ENCODE data around the gene ESRRA. TPM values are rescaled to one million over a fixed set of nuclear protein-coding genes. Genes with fewer than 3 reads are reported as not detected.

Gene ESRRA
- total and polyA plus RNA-seq, 9 of the 15 experiments (the other 6 are each of a cell fraction or from before 2014, with no cell fraction given), result 0.27 to 89.7 (median 23.7) TPM

- TF ChIP-seq FOXO4 (CRISPR knock-in tag; IDR thresholded peaks at IDR 0.05), result no peak
- no peak for TF ChIP-seq NELFE (IDR thresholded peaks at IDR 0.05; ENCODE audit: insufficient read depth, insufficient read length)
- no peak for TF ChIP-seq PHF20 (IDR thresholded peaks at IDR 0.05; ENCODE audit: partially characterized antibody)
- no peak for TF ChIP-seq BRCA1 (IDR thresholded peaks at IDR 0.05)
- no peak for TF ChIP-seq BRCA1 (CRISPR knock-in tag; IDR thresholded peaks at IDR 0.05)
- TF ChIP-seq MED1 (CRISPR knock-in tag; IDR thresholded peaks at IDR 0.05; ENCODE audit: borderline replicate concordance), result no peak
- TF ChIP-seq PHF21A (IDR thresholded peaks at IDR 0.05; ENCODE audit: borderline replicate concordance, low read depth), result no peak
- no peak for TF ChIP-seq ZNF316 (IDR thresholded peaks at IDR 0.05)
- no peak for TF ChIP-seq SNRNP70 (optimal IDR thresholded peaks at IDR 0.05; ENCODE audit: low read depth, low read length)
- TF ChIP-seq PATZ1 (CRISPR knock-in tag; IDR thresholded peaks at IDR 0.05; ENCODE audit: borderline replicate concordance), result no peak
- TF ChIP-seq ZNF639 (CRISPR knock-in tag; conservative IDR thresholded peaks at IDR 0.05 in 1 of 2, IDR thresholded peaks at IDR 0.05 in 1 of 2), result peak; percentile 47 to 89; a peak in 1 of 4 replicates
- no peak for TF ChIP-seq FOXP4 (CRISPR knock-in tag; IDR thresholded peaks at IDR 0.05; ENCODE audit: borderline replicate concordance)
- TF ChIP-seq NCOR1 (IDR thresholded peaks at IDR 0.05), result no peak
- TF ChIP-seq ZNF695 (CRISPR knock-in tag; IDR thresholded peaks at IDR 0.05), result no peak
- TF ChIP-seq CREM (IDR thresholded peaks at IDR 0.05; ENCODE audit: low read depth), result 0 out of 2 replicates have a peak, but pooled peaks have one; percentile 29
- TF ChIP-seq SRSF1 (IDR thresholded peaks at IDR 0.05; ENCODE audit: low read depth, low read length), result peak; percentile 100
- TF ChIP-seq PHB2 (IDR thresholded peaks at IDR 0.05; ENCODE audit: low read depth), result no peak
Measured at GRCh38 chr11:64284962-64285884, 20.1 kb upstream of the ESRRA start, which contains the start of gene GPR137 (continued).
